ENCODE data around the gene CASP3. TPM values are rescaled to one million over a fixed set of nuclear protein-coding genes. Genes with fewer than 3 reads are reported as not detected.

Gene CASP3
- 27.9 and 44.6 TPM in 2 replicates for total RNA-seq

GRCh38 chr4:184649026-184649970 is at the start of gene CASP3, which contains the start of gene PRIMPOL:
Gene CASP3, minus strand, starts transcription at chr4:184649447. Its CDS starts 10,994 bp downstream, at chr4:184638453.
Gene PRIMPOL, plus strand, starts transcription at chr4:184649738. Its CDS starts 7,403 bp downstream, at chr4:184657141.

Other genes starting within 250 kb of the CASP3 start
- gene IRF2, start 174.9 kb downstream of the CASP3 start, total RNA-seq = 25.6 and 39.5 TPM in 2 replicates
- gene PRIMPOL, start 291 bp upstream of the CASP3 start, total RNA-seq = 8.5 and 10.6 TPM in 2 replicates
- 2.6 and 5.3 TPM in 2 replicates for gene CENPU, start 84.6 kb upstream of the CASP3 start, total RNA-seq
- 75.4 and 100.0 TPM in 2 replicates for gene ACSL1, start 176.5 kb upstream of the CASP3 start, total RNA-seq